Activated naive CD4-positive, alpha-beta T cell treated with anti-CD3 and anti-CD28 coated beads for 36 hours (primary cell): ENCODE measurements around the gene EPHA7. TPM values are rescaled to one million over a fixed set of nuclear protein-coding genes. Genes with fewer than 3 reads are reported as not detected.

Source experiments
- CTCF ChIA-PET: fragments of 350-600 bp; sonication (Branson Sonifier 250); formaldehyde crosslinking; loops from one replicate; lab custom pipeline; 2021; ENCODE audit warnings: antibody characterized with exemption; lab: Charles Lee
- DNase-seq: peaks from one replicate; pipeline ENCODE4 v3.0.0-alpha.2; 2020
- H3K27ac Mint-ChIP-seq: one replicate; pipeline ENCODE4 v1.8.0; 2021; ENCODE audit warnings: mild to moderate bottlenecking, mixed read lengths
- H3K27me3 Mint-ChIP-seq: one replicate; pipeline ENCODE4 v1.8.0; 2021; ENCODE audit warnings: low read depth, mixed read lengths
- H3K36me3 Mint-ChIP-seq: one replicate; pipeline ENCODE4 v1.8.0; 2021; ENCODE audit warnings: low read depth, mixed read lengths
- H3K4me1 Mint-ChIP-seq: one replicate; pipeline ENCODE4 v1.8.0; 2021; ENCODE audit warnings: low read depth, mixed read lengths
- H3K4me3 Mint-ChIP-seq: one replicate; pipeline ENCODE4 v1.8.0; 2021; ENCODE audit warnings: mild to moderate bottlenecking, moderate library complexity, mixed read lengths
- H3K9me3 Mint-ChIP-seq: one replicate; pipeline ENCODE4 v1.8.0; 2021; ENCODE audit warnings: mixed read lengths
- intact Hi-C: fragments of 100-400 bp; cut with micrococcal nuclease; formaldehyde crosslinking; loops from one replicate; pipeline ENCODE4 v1.15.1; 2023
- total RNA-seq, 2 experiments: library from RNA; stranded (reverse); gene quantifications; one replicate each; pipeline ENCODE4 v1.2.3, GENCODE V29; 2021

Gene EPHA7
- total RNA-seq, 2 experiments from 2014 or later, result not detected

DNA sequence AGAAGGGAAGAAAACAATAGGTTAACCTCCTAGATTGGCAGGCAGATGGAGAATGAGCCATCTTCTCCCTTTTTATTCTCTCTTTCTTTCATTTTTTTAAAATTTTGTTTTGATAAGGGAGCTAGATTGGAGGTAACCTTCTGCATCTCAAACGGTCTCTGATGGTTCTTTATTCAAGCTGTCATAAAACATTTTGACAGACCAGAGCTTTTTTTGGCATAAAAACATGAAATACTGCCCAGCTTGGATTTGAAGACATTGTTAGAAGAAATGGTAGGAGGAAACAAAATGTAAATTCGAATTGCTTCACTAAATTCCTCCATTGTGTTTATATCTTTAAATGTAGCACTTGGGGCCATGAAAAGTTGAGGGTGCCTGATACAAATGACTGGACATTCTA, 158.5 kb downstream of the EPHA7 start:
- H3K36me3 Mint-ChIP-seq, result no peaks in the 10 kb centered on the region
- CTCF ChIA-PET, result no interaction called here
- H3K4me1 Mint-ChIP-seq, result no peaks in the 10 kb centered on the region
- no peaks in the 10 kb centered on the region for H3K27me3 Mint-ChIP-seq
- intact Hi-C loops, result no loop called here
- DNase-seq, result no peak
- H3K4me3 Mint-ChIP-seq, result no peak overlapping the region
- no peak overlapping the region for H3K27ac Mint-ChIP-seq
- H3K9me3 Mint-ChIP-seq, result peaks cover 2% of the 10 kb centered on the region

DNA sequence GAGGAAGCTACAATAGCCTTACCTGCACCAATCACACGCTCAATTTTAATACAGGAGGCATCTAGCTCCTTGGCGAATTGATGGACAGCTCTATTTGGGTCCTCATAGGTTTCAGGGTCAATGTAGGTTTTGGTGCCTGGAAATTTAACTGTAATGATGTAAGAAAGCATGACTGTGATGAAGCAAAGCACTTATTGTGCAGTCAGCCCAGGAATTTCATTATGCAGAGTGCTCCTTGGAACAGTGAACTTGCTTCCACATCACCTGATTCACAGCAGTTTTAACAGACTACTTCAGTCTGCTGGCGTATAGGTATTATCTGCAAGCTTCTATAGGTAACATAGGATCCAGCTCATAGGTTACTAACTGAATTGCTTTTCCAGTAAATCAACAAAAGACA, 160.0 kb downstream of the EPHA7 start:
- Mint-ChIP-seq H3K27ac (no peak overlapping the region), H3K4me3 (no peak overlapping the region), H3K4me1 (no peaks in the 10 kb centered on the region), H3K9me3 (peaks cover 2% of the 10 kb centered on the region), H3K27me3 (no peaks in the 10 kb centered on the region), H3K36me3 (no peaks in the 10 kb centered on the region)
- intact Hi-C loops, result no loop called here
- DNase-seq, result no peak
- CTCF ChIA-PET, result no interaction called here

DNA sequence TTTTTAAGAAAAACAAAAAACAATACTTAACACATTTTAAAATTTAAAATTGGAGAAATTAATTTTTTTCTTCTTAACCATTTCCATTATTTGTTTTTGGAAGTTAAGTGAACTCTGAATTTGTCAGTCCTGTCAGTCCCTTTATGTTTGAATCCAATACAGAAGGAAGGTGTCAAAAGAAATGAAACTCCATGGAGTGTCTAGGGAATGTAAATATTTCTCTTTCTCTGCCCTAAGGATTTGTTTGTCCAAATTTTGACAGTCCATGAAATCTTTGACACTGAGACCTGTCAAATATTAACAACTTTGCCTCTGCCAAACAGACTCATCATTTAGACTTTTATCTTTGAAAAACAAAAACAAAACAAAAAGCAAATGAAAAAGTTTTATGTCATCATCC, 166.4 kb downstream of the EPHA7 start:
- Mint-ChIP-seq H3K27ac (no peak overlapping the region), H3K4me1 (no peaks in the 10 kb centered on the region), H3K27me3 (no peaks in the 10 kb centered on the region), H3K36me3 (no peaks in the 10 kb centered on the region), H3K9me3 (peaks cover 1% of the 10 kb centered on the region), H3K4me3 (no peak overlapping the region)
- CTCF ChIA-PET, result no interaction called here
- intact Hi-C loops, result no loop called here
- DNase-seq, result no peak

DNA sequence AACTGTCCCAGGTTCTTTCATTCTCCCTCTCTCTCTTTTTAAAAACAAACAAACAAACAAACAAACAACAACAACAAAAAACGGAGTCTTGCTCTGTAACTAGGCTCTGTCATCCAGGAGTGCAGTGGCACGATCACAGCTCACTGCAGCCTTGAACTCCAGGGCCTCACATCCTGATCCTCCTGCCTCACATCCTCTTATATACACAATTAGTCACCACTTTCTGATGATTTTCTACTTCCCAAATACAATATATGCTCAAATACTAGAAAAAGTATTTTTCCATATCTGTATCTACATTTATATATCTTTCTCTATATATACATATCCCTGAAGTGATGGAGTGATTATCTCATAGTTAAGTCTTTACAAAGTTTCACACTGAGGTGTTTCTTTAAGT, 170.7 kb downstream of the EPHA7 start:
- CTCF ChIA-PET, result no interaction called here
- no peaks in the 10 kb centered on the region for H3K27me3 Mint-ChIP-seq
- H3K4me1 Mint-ChIP-seq, result no peaks in the 10 kb centered on the region
- intact Hi-C loops, result no loop called here
- no peaks in the 10 kb centered on the region for H3K36me3 Mint-ChIP-seq
- no peak overlapping the region for H3K4me3 Mint-ChIP-seq
- no peak overlapping the region for H3K27ac Mint-ChIP-seq
- H3K9me3 Mint-ChIP-seq, result peaks cover 1% of the 10 kb centered on the region
- DNase-seq, result no peak

DNA sequence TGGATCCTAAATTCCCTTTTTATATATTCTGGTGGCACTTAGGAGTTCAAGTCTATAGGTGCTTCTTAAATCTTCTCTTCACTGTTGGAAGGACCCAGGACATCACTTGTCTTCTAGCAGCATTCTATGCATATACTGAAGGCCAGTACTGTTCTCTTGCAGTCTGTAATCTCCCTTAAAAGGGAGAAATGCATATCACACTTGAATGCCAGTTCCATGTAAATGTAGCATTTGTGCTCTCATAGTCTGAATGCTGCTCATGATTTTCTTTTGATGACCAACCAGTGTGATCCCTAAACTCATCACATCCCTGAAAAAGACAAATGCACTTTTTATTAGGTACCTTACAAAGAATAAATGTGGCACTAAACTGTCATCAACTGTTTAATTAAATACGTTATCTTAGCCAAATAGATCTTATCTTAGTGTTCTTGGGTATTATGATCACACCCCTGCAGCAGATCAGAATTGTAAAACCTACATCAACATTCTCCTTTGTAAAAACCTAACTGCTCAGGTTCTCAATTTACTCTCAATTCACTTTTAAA, 176.1 kb downstream of the EPHA7 start:
- DNase-seq, result no peak
- H3K4me1 Mint-ChIP-seq, result no peaks in the 10 kb centered on the region
- H3K36me3 Mint-ChIP-seq, result no peaks in the 10 kb centered on the region
- H3K27ac Mint-ChIP-seq, result no peak overlapping the region
- no peaks in the 10 kb centered on the region for H3K9me3 Mint-ChIP-seq
- no peak overlapping the region for H3K4me3 Mint-ChIP-seq
- H3K27me3 Mint-ChIP-seq, result no peaks in the 10 kb centered on the region
- CTCF ChIA-PET, result no interaction called here
- intact Hi-C loops, result no loop called here

DNA sequence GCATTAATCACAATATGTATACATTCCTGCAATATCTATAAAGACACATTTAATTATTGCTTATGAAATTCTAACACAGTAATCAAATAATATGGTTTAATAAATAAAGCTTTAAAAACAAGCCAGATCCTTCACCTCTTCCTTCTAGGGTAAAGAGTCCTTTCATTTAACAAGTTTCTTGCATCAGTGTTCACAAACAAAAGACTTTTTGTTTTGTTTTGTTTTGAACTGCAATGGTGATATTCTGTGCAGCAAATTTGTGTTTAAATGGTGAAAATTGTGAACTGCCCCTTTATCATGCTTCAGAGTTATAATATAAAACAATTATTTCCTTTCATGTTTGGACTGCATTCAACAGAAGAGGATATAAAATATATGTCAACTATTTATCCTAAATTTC, 177.3 kb downstream of the EPHA7 start:
- no peaks in the 10 kb centered on the region for H3K9me3 Mint-ChIP-seq
- intact Hi-C loops, result no loop called here
- H3K4me1 Mint-ChIP-seq, result no peaks in the 10 kb centered on the region
- CTCF ChIA-PET, result no interaction called here
- H3K27ac Mint-ChIP-seq, result no peak overlapping the region
- no peak for DNase-seq
- H3K27me3 Mint-ChIP-seq, result no peaks in the 10 kb centered on the region
- H3K36me3 Mint-ChIP-seq, result no peaks in the 10 kb centered on the region
- H3K4me3 Mint-ChIP-seq, result no peak overlapping the region

DNA sequence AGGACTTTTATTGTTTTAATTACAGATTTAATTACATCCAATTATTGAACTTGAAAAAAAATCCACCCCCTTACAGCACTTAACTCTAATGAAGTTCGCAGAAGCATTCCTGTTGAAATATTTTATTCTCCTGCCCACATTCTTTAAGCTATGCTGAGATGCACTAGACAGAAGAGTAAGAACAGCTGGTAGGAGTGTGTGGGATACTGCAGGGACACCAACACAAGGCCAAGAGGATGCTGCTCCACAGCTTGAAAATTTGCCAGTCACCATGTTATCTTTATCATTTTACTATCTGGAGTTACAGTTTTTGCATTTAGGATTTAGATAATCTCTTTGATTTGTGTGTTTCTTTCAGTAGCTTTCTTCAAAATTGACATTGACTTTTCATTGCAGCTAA, 180.7 kb downstream of the EPHA7 start:
- no peak overlapping the region for H3K27ac Mint-ChIP-seq
- no peaks in the 10 kb centered on the region for H3K36me3 Mint-ChIP-seq
- no peak for DNase-seq
- H3K4me1 Mint-ChIP-seq, result no peaks in the 10 kb centered on the region
- H3K4me3 Mint-ChIP-seq, result no peak overlapping the region
- CTCF ChIA-PET, result no interaction called here
- H3K27me3 Mint-ChIP-seq, result no peaks in the 10 kb centered on the region
- no peaks in the 10 kb centered on the region for H3K9me3 Mint-ChIP-seq
- intact Hi-C loops, result no loop called here

DNA sequence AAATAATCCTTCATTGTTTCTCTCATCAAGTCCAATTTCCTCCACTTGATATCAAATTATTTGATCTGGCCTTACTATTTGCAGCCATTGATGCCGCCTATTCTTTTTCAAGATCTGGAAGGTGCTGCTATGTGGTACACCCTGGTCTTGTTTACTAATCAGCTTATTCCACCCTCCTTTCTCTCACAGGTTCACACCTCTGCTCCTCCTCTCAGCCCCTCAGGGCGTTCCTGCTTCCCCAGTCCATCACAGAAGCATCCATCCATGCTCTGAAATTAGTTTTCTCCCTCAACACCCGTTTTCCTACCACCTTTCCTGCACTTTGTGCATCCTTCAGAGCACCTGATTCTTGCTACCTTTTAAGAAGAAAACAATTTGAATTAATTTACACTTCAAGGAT, 183.6 kb downstream of the EPHA7 start:
- Mint-ChIP-seq H3K36me3 (no peaks in the 10 kb centered on the region), H3K4me3 (no peak overlapping the region), H3K9me3 (no peaks in the 10 kb centered on the region), H3K27ac (no peak overlapping the region), H3K27me3 (no peaks in the 10 kb centered on the region), H3K4me1 (no peaks in the 10 kb centered on the region)
- no peak for DNase-seq
- intact Hi-C loops, result no loop called here
- CTCF ChIA-PET, result no interaction called here

DNA sequence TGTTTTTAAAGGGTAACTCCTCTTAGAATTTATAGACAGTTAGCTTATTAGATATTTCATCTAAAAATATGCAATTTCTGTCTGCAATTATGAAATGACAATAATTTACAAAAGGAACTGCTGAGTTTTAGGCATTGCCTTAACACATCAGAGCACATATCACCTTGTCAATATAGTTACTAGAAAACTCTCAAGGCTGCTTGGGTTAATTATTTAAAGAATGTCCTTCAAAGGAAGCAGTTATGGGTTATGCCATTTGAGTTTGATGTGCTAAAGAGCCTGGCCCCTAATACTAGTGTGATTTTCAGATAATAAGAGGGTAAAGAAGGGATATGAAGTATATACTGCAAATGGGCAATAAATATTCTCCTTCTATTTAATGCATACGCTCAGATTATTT, 192.5 kb downstream of the EPHA7 start:
- no peak for DNase-seq
- intact Hi-C loops, result no loop called here
- Mint-ChIP-seq H3K4me1 (no peaks in the 10 kb centered on the region), H3K9me3 (peaks cover 8% of the 10 kb centered on the region), H3K36me3 (no peaks in the 10 kb centered on the region), H3K27ac (no peak overlapping the region), H3K4me3 (no peak overlapping the region), H3K27me3 (no peaks in the 10 kb centered on the region)
- CTCF ChIA-PET, result interaction anchor here (0.5 kb wide), 1 partner anchor 1870 kb away, joined by 3 read pairs; no protein-coding TSS in a partner anchor

DNA sequence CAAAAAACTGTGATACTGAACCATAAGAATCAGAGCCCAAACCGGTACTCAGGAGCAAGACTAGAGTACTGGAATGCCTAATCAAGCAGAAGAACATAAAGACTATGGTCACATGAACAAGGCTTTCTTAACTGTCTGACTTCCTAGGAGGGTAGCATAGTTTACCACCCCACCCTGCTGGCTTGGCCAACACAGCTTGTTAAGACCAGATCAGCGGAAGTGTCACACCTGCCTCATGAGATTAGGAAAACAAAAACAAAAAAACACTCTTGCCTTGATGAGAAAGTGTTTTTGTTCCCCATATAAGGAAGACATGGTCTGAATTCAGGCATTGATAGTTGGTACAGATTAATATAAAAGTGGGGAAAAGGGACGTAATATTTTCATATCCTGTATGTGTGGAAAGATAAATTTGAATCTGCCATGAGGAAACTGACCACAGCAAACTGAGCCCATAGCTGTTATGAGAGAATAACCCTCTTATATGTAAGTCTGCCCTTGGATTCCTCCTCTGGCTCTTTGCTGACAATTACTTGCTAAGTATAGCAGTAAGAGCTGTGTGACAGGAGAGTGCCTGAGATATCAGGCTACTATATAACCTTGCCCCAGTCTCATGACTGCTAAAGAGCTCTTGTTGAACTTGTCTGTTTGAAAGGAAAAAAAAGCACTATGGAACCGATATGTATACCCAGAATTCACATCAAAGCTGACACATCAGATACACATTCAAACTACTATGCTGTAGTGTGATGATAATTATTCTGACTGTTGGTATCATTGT, 197.1 kb downstream of the EPHA7 start:
- Mint-ChIP-seq H3K4me3 (no peak overlapping the region), H3K4me1 (no peaks in the 10 kb centered on the region), H3K36me3 (no peaks in the 10 kb centered on the region), H3K9me3 (peaks cover 14% of the 10 kb centered on the region), H3K27ac (no peak overlapping the region), H3K27me3 (no peaks in the 10 kb centered on the region)
- DNase-seq, result no peak
- CTCF ChIA-PET, result no interaction called here
- intact Hi-C loops, result no loop called here

DNA sequence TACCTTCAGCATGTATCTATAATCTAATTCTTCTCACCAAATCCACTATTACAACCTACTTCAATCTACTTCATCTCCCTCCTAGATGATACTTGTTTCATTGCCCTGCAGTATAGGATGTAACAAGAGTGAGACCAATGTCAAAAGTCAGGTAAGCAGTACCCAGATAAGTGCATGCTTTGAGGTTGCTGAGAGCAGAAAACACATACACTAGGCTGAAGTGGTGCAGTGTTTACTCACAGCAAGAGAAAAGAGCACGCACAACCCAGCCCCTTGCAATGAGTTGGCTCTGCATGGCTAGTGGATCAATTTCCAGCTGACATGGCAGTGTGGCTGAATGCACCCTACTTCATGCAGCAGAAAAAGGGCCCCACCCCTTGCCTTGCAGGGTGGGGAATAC, 199.9 kb downstream of the EPHA7 start:
- CTCF ChIA-PET, result no interaction called here
- no peaks in the 10 kb centered on the region for H3K4me1 Mint-ChIP-seq
- H3K9me3 Mint-ChIP-seq, result peaks cover 20% of the 10 kb centered on the region
- intact Hi-C loops, result no loop called here
- H3K27me3 Mint-ChIP-seq, result no peaks in the 10 kb centered on the region
- no peak for DNase-seq
- H3K36me3 Mint-ChIP-seq, result no peaks in the 10 kb centered on the region
- no peak overlapping the region for H3K4me3 Mint-ChIP-seq
- no peak overlapping the region for H3K27ac Mint-ChIP-seq

DNA sequence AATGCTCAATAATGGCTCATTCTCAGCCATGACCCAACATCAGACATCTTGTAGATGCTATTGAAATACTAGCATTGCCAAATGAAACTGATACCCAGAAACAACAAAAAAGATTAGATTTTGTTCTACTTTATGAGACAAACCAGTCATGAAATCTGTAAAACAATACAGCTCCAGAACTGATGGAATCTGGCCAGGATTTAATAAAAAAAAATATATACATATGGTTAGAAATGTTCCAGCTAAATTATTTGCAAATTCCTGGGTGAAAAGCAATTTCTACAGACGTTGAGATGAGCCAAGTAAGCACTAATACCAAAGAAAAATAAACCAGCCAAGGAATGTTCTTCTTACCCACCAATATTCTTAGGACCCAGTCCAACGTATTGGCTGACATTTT, 201.3 kb downstream of the EPHA7 start:
- DNase-seq, result no peak
- CTCF ChIA-PET, result no interaction called here
- no peaks in the 10 kb centered on the region for H3K36me3 Mint-ChIP-seq
- H3K4me3 Mint-ChIP-seq, result no peak overlapping the region
- no peaks in the 10 kb centered on the region for H3K4me1 Mint-ChIP-seq
- no peaks in the 10 kb centered on the region for H3K27me3 Mint-ChIP-seq
- intact Hi-C loops, result no loop called here
- H3K9me3 Mint-ChIP-seq, result peaks cover 24% of the 10 kb centered on the region
- no peak overlapping the region for H3K27ac Mint-ChIP-seq

DNA sequence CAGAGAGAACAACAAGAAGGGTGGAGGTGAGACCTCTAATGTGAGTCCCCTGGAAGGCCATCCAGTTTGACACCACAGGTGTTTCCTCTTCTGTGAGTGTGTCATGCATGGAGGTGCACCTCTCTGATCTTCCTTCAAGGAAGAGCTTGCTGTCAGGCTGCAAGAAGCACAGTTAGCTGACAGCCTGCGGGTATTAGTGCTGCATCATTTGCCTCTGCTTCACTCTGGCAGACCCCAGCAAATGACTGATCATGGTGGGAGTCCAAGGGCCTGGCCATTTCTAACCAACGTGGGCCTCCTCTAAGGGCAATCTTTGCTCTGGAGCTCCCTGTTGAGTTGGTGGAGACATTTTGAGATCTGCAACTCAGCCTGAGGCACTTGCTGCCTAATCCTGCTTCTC, 206.3 kb downstream of the EPHA7 start:
- no peaks in the 10 kb centered on the region for H3K27me3 Mint-ChIP-seq
- CTCF ChIA-PET, result no interaction called here
- peaks cover 17% of the 10 kb centered on the region for H3K9me3 Mint-ChIP-seq

More for the DNA sequence above, 206.3 kb downstream of the EPHA7 start:
- H3K4me1 Mint-ChIP-seq, result no peaks in the 10 kb centered on the region
- DNase-seq, result no peak
- H3K27ac Mint-ChIP-seq, result no peak overlapping the region
- no peak overlapping the region for H3K4me3 Mint-ChIP-seq
- intact Hi-C loops, result no loop called here
- no peaks in the 10 kb centered on the region for H3K36me3 Mint-ChIP-seq
